Endothelial cell of umbilical vein (primary cell): ENCODE measurements around the gene CDR2L. TPM values are rescaled to one million over a fixed set of nuclear protein-coding genes. Genes with fewer than 3 reads are reported as not detected.

Experiments used
- BruUV-seq: library from RNA; stranded (reverse); fragments of 400-500 nt; replicated peaks from 2 replicates; lab custom pipeline; 2021; lab: Mats Ljungman, UMichigan
- CTCF ChIA-PET: fragments of 300-600, 350-600 bp; sonication (Branson Sonifier 250); formaldehyde crosslinking; loops from one replicate; lab custom pipeline; 2021; ENCODE audit warnings: antibody characterized with exemption, inconsistent platforms; lab: Charles Lee
- POLR2A ChIA-PET: fragments of 300-600, 350-600 bp; sonication (Branson Sonifier 250); formaldehyde crosslinking; loops from one replicate; lab custom pipeline; 2021; ENCODE audit warnings: antibody characterized with exemption, inconsistent platforms; lab: Charles Lee
- DNase-seq: peaks from one replicate; pipeline ENCODE4 v3.0.0-alpha.2; 2011; ENCODE audit warnings: low read depth, low spot score
- FAIRE-seq: peaks from 2 replicates; lab custom pipeline; 2011; peaks lifted over from hg19 to GRCh38; lab: Jason Lieb, UNC
- H2AFZ ChIP-seq: 2 replicates; pipeline ENCODE4 v1.6.0; 2012; ENCODE audit warnings: low read depth, low read length, control low read depth, inconsistent platforms
- H3K27ac ChIP-seq: 2 replicates; pipeline ENCODE4 v1.5.1; 2011; ENCODE audit warnings: low read depth, mild to moderate bottlenecking, control low read depth, low read length, moderate library complexity; ENCODE audit not compliant: insufficient read depth
- H3K27me3 ChIP-seq, 2 experiments: 2 replicates each; pipeline versions ENCODE4 v1.6.0 to v1.6.1; 2011; ENCODE audit warnings: low read length in 2 of 2, mixed read lengths in 1 of 2; ENCODE audit not compliant: control insufficient read depth in 2 of 2, insufficient read depth in 2 of 2
- H3K36me3 ChIP-seq, 2 experiments: 2 replicates in 1 of 2; 3 replicates in 1 of 2; pipeline ENCODE4 v1.5.1; 2011; ENCODE audit warnings: low read length in 2 of 2, mild to moderate bottlenecking in 1 of 2, moderate library complexity in 1 of 2; ENCODE audit not compliant: control insufficient read depth in 2 of 2, insufficient read depth in 2 of 2; ENCODE audit errors: extremely low read depth in 1 of 2
- H3K4me1 ChIP-seq: 3 replicates; pipeline ENCODE4 v1.5.1; 2011; ENCODE audit warnings: mild to moderate bottlenecking, low read length; ENCODE audit not compliant: control insufficient read depth, insufficient read depth; ENCODE audit errors: extremely low read depth
- H3K4me2 ChIP-seq: 2 replicates; pipeline ENCODE4 v1.6.1; 2011; ENCODE audit warnings: low read length, control low read depth, mixed read lengths; ENCODE audit not compliant: insufficient read depth
- H3K4me3 ChIP-seq, 3 experiments: fragments of 200-600 bp in 1 of 3; sonication (generic), shearing (Covaris generic) in 1 of 3; replicated peaks in 1 of 3; 2 replicates each; pipeline ENCODE4 v1.5.1; 2011 to 2016; ENCODE audit warnings: control low read depth in 3 of 3, low read length in 3 of 3, mild to moderate bottlenecking in 2 of 3, inconsistent platforms in 1 of 3, low read depth in 1 of 3, moderate library complexity in 1 of 3; ENCODE audit not compliant: insufficient read depth in 1 of 3
- H3K79me2 ChIP-seq: 2 replicates; pipeline ENCODE4 v1.6.0; 2012; ENCODE audit warnings: low read length, inconsistent platforms; ENCODE audit not compliant: control insufficient read depth, insufficient read depth
- H3K9ac ChIP-seq: replicated peaks from 2 replicates; pipeline ENCODE3; 2011; ENCODE audit warnings: low read length, control low read depth; ENCODE audit not compliant: insufficient read depth; ENCODE audit errors: extremely low read depth
- H3K9me1 ChIP-seq: replicated peaks from 3 replicates; pipeline ENCODE4 v1.6.0; 2011; ENCODE audit warnings: mild to moderate bottlenecking, low read length; ENCODE audit not compliant: control insufficient read depth, insufficient read depth; ENCODE audit errors: extremely low read depth
- H3K9me3 ChIP-seq: replicated peaks from 2 replicates; pipeline ENCODE4 v1.5.1; 2012; ENCODE audit warnings: low read length, inconsistent platforms; ENCODE audit not compliant: control insufficient read depth, insufficient read depth
- H4K20me1 ChIP-seq: replicated peaks from 2 replicates; pipeline ENCODE3; 2011; ENCODE audit warnings: mild to moderate bottlenecking, low read length; ENCODE audit not compliant: control insufficient read depth, insufficient read depth; ENCODE audit errors: extremely low read depth
- EZH2 ChIP-seq: IDR thresholded peaks from 2 replicates; pipeline ENCODE4 v1.6.1; 2012; ENCODE audit warnings: borderline replicate concordance, low read depth, mild to moderate bottlenecking, moderate library complexity, low read length, inconsistent platforms; ENCODE audit not compliant: severe bottlenecking
- FOS ChIP-seq: IDR thresholded peaks from 2 replicates; pipeline ENCODE4 v1.6.1; 2011; ENCODE audit warnings: mild to moderate bottlenecking, low read length, moderate library complexity, borderline replicate concordance; ENCODE audit not compliant: insufficient read depth
- GATA2 ChIP-seq: IDR thresholded peaks from 2 replicates; pipeline ENCODE4 v1.7.0; 2011; ENCODE audit warnings: low read depth, mild to moderate bottlenecking, moderate library complexity, mixed read lengths, low read length; ENCODE audit not compliant: insufficient read length, insufficient read depth
- JUN ChIP-seq: IDR thresholded peaks from 2 replicates; pipeline ENCODE4 v1.6.1; 2011; ENCODE audit warnings: borderline replicate concordance, low read depth; ENCODE audit not compliant: insufficient read length, insufficient read depth
- MYC ChIP-seq: IDR thresholded peaks from one replicate; pipeline ENCODE4 v1.6.1; 2011; ENCODE audit warnings: mild to moderate bottlenecking, low read depth, low read length
- POLR2A ChIP-seq: IDR thresholded peaks from 2 replicates; pipeline ENCODE4 v1.6.1; 2012; ENCODE audit warnings: low read depth, mild to moderate bottlenecking, control low read depth, low read length
- POLR2AphosphoS5 ChIP-seq: IDR thresholded peaks from 2 replicates; pipeline ENCODE4 v1.6.1; 2012; ENCODE audit warnings: low read depth, mild to moderate bottlenecking, control low read depth, low read length, moderate library complexity; ENCODE audit not compliant: insufficient read depth
- dilution Hi-C: fragments of 300-500 bp; cut with MboI; formaldehyde crosslinking; loops from one replicate; pipeline ENCODE4 v1.15.0; 2019; ENCODE audit warnings: low sequenced_read_pairs; ENCODE audit not compliant: extremely low pct_ligation_motif_present
- intact Hi-C: fragments of 100-400 bp; cut with micrococcal nuclease; formaldehyde crosslinking; loops from one replicate; pipeline ENCODE4 v1.10.0; 2022
- polyA plus RNA-seq, 4 experiments: library from polyadenylated mRNA; depleted of rRNA in 3 of 4; stranded (reverse) in 3 of 4; unstranded in 1 of 4; fragments of >200 nt; gene quantifications; 2 replicates each; pipeline versions ENCODE4 v1.2.1 to v1.2.3, GENCODE V29; 2011 to 2012; ENCODE audit warnings: missing spikeins in 1 of 4
- total RNA-seq: library from RNA; stranded (reverse); gene quantifications from 2 replicates; pipeline ENCODE4 v1.2.3, GENCODE V29; 2021
- TF ChIP-seq, protein P1 (sequence below), 2 donors: IDR thresholded peaks; 1 replicate in 1 of 2; 2 replicates in 1 of 2; pipeline ENCODE4 v1.5.1; 2011; ENCODE audit warnings: low read length in 2 of 2, mild to moderate bottlenecking in 2 of 2, moderate library complexity in 2 of 2, control low read depth in 1 of 2, inconsistent platforms in 1 of 2, low read depth in 1 of 2; ENCODE audit not compliant: insufficient read depth in 1 of 2; ENCODE audit errors: extremely low read depth in 1 of 2
- TF ChIP-seq, protein P2 (sequence below): IDR thresholded peaks from 2 replicates; pipeline ENCODE4 v1.6.1; 2011; ENCODE audit not compliant: insufficient read depth, insufficient read length

Gene CDR2L
- total and polyA plus RNA-seq, 2 donors (not counting 3 experiments of a cell fraction or from before 2014, with no cell fraction given) = 22.2 to 34.9 TPM

DNA sequence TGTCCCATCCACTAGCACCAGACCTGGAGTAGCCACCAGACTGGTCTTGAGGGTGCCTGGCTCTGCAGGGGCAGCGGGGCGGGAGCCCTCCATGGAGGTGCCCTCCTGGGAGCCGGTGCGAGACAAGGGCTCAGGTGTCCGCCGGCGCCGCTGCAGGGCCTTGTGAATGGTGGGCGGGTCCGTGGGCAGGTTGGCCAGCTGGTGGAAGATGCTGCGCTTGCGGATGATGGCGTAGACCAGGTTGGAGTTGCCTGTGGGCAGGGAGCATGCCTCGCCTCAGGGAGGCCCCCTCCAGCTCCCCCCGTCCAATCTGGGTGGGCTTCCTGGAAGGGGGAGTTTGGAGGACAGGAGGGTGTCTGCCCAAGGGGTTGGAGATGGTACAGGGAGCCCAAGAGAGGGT, 33.3 kb upstream of the CDR2L start:
- H4K20me1 ChIP-seq = no peaks in the 10 kb centered on the region
- no peak overlapping the region for H2AFZ ChIP-seq
- dilution Hi-C loops (no loop called here), intact Hi-C loops (no loop called here)
- POLR2A ChIA-PET = no interaction called here
- H3K4me1 ChIP-seq = no peaks in the 10 kb centered on the region
- no peak overlapping the region for H3K27ac ChIP-seq
- no peak for TF ChIP-seq POLR2AphosphoS5
- no peak for TF ChIP-seq POLR2A
- TF ChIP-seq, protein P1, sequence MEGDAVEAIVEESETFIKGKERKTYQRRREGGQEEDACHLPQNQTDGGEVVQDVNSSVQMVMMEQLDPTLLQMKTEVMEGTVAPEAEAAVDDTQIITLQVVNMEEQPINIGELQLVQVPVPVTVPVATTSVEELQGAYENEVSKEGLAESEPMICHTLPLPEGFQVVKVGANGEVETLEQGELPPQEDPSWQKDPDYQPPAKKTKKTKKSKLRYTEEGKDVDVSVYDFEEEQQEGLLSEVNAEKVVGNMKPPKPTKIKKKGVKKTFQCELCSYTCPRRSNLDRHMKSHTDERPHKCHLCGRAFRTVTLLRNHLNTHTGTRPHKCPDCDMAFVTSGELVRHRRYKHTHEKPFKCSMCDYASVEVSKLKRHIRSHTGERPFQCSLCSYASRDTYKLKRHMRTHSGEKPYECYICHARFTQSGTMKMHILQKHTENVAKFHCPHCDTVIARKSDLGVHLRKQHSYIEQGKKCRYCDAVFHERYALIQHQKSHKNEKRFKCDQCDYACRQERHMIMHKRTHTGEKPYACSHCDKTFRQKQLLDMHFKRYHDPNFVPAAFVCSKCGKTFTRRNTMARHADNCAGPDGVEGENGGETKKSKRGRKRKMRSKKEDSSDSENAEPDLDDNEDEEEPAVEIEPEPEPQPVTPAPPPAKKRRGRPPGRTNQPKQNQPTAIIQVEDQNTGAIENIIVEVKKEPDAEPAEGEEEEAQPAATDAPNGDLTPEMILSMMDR (IDR thresholded peaks at IDR 0.05; ENCODE audit: extremely low read depth in 1 of 2, insufficient read depth in 1 of 2, low read depth in 1 of 2, low read length in 2 of 2) = no peak
- TF ChIP-seq FOS = no peak
- TF ChIP-seq GATA2 = no peak
- TF ChIP-seq JUN = no peak
- TF ChIP-seq, protein P2, sequence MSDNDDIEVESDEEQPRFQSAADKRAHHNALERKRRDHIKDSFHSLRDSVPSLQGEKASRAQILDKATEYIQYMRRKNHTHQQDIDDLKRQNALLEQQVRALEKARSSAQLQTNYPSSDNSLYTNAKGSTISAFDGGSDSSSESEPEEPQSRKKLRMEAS = no peak
- TF ChIP-seq EZH2 = no peak
- no peak for TF ChIP-seq MYC
- no peak overlapping the region for H3K9ac ChIP-seq
- no peaks in the 10 kb centered on the region for H3K9me1 ChIP-seq
- H3K27me3 ChIP-seq = no peaks in the 10 kb centered on the region
- no peaks in the 10 kb centered on the region for H3K9me3 ChIP-seq
- no TSS peak for BruUV-seq
- H3K4me2 ChIP-seq = no peak overlapping the region
- H3K79me2 ChIP-seq = no peaks in the 10 kb centered on the region
- FAIRE-seq (no peak), DNase-seq (no peak)
- no peaks in the 10 kb centered on the region for H3K36me3 ChIP-seq
- CTCF ChIA-PET = no interaction called here
- no peak overlapping the region for H3K4me3 ChIP-seq
